NCI-H146 treated with DMSO at 0.1 percent for 48 hours (cell line): Measurements from ENCODE around the gene MPV17.
"Not testable (repeated sequence)": the region's sequence is repeated elsewhere in the genome, so short reads cannot be mapped to it uniquely, and the experiment has no call there.

Experiments used
- DNase-seq: peaks from one replicate; lab custom pipeline; 2025; ENCODE audit not compliant: unreplicated experiment; lab: John Stamatoyannopoulos, UW

MPV17 gene

GRCh38 chr2:27300606-27301005 lies 22.3 kb downstream of the MPV17 start:
- not testable (repeated sequence) for DNase-seq

- no peak for DNase-seq
Measured at GRCh38 chr2:27298391-27299080, 24.4 kb downstream of the MPV17 start.

DNA sequence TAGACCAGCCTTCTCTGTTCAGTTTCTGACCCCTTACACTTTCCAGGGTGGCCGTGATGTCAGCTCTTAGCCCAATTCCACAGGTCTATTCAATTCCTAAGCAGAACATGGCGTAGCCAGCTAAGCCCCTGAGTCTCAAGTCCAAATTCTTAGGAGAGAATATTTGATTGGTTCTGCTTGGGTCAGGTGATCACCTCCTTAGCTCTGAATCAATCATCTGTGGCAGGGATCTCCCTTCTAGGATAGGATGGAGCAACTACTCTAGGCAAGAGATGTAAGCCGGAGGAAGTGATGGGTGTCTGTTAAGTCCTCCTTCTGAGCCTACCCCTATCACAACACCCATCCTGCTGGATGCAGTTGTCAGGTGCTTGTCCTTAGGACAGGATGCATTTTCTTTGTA lies 25.7 kb downstream of the MPV17 start:
- no peak for DNase-seq

GRCh38 chr2:27296481-27296880 lies 26.4 kb downstream of the MPV17 start:
- no peak for DNase-seq

DNA sequence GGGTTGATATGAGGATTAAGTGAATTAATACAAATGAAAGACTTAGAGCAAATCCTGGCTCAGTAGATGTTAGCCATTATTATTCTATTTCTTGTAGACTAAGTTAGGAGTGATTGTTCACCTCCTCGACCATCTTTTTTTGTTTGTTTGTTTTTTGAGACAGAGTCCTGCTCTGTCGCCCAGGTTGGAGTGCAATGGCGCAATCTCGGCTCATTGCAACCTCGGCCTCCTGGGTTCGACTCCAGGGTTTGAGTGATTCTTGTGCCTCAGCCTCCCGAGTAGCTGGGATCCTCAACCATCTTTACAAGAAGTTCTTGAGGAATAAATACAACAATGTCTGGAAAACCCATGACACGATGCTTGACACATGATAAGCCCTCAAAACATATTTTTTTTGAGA lies 28.0 kb downstream of the MPV17 start:
- no peak for DNase-seq

GRCh38 chr2:27291865-27292264 lies 31.0 kb downstream of the MPV17 start:
- DNase-seq: no peak

DNA sequence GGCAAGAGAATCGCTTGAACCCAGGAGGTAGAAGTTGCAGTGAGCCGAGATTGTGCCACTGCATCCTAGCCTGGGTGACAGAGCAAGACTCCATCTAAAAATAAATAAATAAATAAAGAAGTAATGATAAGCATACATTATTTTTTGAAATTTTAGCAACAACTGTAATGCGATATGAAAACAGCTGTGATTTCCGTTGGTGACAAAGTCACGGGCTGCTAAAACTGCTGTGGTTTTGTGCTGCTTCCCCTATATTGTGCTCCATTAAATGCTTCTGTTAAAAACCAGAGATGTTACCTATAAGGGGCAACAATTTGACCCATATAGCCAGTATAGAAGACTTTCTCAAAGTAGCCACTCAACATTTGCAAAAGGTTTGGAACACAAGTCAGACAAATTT lies 32.3 kb downstream of the MPV17 start:
- no peak for DNase-seq

DNA sequence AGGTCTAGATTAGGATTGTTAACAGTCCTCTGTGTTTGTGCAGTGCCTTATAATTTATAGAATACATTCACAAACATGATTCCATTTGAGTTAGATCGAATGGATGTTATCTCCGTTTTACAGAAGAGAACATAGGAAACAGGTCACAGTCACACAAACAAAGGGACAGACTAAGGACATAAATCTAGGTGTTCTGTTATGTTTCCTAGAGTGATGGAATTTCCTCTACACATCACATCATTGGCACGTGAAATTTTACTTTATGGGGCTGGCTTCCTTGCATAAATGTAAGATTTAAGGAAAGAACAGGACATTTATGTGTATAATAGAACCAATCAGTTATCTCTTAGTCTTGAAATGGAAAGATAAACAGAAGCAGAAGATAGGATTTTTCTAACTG lies 34.3 kb downstream of the MPV17 start:
- no peak for DNase-seq

DNA sequence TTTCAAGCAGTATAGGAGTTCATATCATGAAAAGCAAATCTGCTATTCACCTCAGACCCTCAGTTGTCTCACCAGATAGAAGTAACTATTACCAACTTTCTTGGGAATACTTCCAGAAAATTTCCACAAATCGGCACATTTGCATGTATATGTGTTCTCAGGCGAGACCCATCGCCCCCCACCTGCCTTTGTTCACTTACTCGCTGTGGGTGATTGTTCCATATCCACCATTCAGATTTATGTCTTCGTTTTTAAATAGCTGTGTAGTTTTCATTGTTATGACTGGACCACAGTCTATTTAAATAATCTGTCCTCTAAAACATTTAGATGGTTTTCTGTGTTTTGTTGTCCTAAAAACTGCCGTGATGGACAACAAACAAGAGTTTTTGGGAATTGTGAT lies 37.4 kb downstream of the MPV17 start:
- no peak for DNase-seq

- DNase-seq: no peak
Measured at GRCh38 chr2:27284996-27285395, 37.9 kb downstream of the MPV17 start.

DNA sequence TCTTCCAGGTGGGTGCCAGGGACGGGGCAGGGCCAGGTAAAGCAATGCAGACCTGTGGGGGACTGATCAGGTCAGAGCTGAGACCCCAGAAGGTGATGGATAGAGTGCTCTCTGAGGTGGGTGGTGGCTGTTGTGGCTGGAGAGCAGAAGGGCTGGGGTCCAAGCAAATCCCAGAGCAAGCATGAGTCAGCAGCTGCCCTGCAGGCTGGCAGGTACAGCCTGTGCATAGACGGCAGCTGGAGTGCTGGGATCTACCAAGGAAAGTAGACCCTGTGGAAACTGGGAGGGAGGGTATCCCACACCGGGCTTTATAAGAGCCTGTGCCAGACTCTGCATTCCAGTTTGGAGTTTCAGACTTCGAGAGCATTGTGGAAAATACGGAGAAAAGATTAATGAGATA lies 40.0 kb downstream of the MPV17 start:
- DNase-seq: no peak

DNA sequence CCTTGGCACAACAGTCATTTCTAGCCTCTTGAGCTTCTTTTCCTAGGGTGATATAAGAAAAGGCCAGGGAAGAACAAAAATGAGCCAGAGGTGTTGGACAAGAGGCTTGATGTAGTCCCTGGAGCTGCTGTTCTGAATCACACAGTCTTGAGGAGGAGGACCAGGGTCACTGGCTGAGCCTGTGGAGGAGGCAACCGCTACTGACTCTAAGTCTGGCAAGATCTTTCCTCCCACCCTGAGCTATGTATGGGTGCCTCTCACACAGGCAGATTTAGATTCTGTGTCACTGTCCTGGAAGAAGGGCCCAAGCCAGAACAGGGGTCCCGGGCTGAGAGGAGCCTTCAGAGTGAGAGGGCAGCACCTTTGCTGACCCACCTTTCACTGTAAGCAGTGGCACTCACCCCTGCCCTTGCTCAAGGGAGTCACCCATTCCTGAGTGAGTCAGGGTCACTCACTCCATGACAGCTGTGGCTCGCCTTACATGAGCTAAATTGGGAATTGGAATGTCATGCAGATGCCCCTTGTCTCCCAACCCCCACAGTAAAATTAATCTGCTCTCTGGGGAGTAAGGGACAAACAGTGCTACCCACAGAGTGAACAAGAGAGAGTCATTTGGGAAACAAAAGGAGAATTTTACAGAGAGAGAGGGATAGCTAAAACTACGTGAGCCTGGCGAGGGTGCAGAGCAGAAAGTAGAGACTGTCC lies 40.9 kb downstream of the MPV17 start, which contains the start of gene TRIM54:
TRIM54 (plus strand) TSS at position 575 of the 705 bp plus-strand sequence. CDS start 303 bp downstream, outside the sequence.
- DNase-seq: no peak

DNA sequence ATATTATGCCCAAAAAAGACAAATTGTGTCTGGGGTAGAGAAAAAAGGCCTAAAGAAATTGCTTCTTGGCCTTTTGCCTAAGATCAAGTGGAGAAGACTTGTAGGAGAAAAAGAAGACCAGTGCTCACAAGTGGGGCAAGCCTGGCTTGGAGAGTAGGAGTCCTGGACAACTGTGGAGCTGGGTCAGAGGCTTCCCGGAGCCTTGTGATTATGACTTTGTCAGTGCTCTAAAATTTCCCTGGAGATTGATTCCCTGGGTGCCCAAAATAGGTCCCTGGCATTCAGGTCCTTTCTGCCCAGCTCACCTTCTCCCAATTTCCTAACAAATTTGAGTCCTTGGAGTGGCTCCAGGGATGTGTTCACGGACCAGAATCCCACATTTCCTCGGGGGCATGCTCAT lies 41.5 kb downstream of the MPV17 start:
- no peak for DNase-seq

DNA sequence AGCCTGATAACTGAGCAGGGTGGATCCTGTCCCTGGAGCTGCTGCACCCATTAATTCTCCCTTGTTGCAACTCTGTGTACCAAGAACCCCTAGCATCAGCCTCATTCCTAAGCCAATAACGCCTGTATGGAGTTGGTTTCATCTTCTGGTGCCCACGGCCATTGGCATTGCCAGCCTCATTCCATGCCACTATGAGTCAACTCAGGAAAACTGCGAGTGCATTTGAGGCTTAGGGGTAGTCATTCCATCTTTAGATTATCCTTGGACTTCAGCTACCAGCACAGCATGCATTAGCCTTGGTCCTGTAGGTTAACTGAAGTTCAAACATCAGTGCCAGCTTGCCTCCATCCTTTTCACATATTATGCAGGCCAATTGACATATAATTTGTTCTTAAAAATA lies 42.1 kb downstream of the MPV17 start:
- no peak for DNase-seq

GRCh38 chr2:27278010-27278409 lies 44.9 kb downstream of the MPV17 start:
- DNase-seq: no peak

DNA sequence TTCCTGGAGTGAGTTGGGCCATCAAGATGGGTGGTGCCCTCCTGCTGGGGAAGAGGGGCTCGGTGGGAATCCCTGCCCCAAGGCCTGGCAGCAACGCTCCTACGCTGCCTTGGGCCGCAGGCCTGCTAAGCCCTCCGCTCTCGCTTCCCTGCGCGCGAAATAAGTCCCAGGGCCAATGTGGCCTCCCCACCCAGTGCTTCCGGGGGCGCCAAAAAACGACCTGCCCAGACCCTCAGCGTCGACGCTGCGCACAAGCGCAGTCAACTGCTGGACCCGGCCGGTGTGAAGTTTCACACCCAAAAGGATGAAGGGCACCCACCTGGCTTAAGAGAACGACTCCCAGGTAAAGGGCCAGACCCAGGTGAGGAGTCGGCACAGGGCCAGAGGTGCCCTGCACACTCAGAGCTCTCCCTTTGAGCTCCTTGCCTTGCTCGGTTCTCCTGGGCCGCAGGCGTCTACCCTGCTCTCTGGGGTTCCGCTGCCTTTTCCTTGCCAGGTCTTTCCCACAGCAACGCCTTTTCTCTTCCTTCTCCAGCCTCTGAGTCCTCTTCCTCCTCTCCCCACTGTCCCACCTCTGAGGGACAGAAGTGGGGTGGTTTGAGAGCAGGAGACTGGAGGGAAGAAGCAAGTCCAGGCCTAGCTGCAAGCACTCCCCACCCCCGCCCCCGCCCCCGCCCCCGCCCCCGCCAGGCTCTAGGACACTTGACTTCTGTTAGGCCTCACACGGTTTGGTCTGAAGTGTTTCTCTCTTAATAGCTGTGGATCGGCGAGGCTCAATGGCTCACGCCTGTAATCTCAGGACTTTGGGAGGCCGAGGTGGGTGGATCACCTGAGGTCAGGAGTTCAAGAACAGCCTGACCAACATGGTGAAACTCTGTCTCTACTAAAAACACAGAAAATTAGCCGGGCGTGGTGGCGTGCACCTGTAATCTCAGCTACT lies 47.4 kb downstream of the MPV17 start, which contains the start of gene DNAJC5G:
DNAJC5G (plus strand) TSS at position 223 of the 940 bp plus-strand sequence. CDS start 1,296 bp downstream, outside the sequence.
- no peak for DNase-seq

DNA sequence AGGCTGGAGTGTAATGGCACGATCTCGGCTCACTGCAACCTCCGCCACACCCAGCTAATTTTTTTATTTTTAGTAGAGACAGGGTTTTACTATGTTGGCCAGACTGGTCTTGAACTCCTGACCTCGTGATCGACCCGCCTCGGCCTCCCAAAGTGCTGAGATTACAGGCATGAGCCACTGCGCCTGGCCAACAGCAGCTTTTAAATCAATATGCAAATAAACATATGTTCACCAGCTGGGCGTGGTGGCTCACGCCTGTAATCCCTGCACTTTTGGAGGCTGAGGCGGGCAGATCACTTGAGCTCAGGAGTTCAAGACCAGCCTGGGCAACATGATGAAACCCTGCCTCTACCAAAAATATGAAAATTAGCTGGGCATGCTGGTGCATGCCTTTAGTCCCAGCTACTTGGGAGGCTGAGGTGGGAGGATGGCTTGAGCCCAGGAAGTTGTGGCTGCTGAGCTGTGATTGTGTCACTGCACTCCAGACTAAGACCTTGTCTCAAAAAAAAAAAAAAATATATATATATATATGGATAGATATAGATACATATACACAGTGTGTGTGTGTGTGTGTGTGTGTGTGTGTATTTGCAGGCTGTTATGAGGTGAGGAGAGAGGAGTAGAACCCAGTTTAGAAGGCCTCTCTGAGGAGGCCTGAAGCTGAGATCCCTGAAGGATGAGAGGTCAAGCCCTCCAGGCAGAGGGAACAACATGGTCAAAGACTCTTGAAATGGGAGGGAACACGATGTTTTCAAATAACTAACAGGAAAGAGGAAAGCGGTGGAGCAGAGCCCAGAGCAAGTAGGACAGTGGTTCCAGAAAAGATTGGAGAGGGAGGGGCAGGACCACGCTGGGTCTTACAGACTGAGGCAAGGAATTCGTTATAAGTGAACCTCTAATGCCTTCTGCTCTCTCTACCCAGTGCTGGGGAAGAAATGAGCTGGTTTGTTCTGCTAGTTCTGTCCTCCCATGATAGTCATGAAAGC lies 50.1 kb downstream of the MPV17 start:
- DNase-seq: not testable (repeated sequence)

DNA sequence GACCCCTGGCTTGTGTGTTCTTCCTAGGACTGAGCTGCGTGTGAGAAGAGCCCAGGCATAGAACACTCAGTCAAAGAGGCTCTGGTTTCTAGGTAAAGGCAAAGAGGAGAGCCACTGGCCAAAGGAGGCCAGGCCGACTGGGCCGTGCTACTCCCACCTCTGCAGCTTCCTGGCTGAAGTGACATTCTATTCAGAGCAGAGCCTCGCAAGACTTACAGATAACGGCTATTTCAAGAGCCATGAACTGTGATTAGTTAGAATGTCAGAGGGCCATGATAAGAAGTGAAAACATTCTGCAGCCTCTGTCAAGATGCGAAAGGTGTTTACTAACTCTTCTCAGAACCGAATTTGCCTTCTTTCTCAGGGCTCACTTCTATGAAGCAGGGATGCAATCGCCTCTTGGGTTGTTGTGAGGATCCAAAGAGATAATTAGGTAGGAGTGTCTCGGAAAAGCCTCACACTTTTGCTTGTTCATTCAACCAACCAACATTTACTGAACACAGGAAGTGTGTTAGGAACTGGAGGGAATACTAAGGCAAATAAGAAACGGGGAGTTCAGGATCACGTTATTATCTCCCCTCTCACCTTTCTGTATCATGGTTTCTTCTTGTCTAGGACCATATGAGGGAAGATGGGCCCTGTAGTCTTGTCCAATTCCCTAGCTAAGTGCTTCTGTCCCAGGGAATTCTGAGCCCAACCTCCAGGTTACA lies 51.1 kb downstream of the MPV17 start:
- DNase-seq: no peak

- no peak for DNase-seq
Measured at GRCh38 chr2:27270670-27271069, 52.2 kb downstream of the MPV17 start.

DNA sequence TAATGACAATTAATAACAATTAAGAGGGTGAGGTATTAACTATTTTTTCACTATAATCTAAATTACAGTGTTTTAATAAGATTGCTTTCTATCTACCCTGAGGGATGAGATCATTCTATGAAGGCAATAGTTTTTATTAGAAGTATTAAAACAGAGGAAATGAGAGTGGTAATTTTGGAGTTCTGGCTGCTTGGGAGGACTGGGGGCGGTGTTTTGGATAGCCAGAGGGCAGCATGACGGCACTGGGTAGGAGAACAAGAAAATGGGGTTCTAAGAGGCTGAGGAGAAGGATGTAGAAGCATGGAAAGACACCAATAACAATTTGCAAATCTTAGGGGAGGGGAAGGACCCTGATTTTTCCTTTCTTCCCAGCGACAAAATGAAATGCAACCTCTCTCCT lies 52.8 kb downstream of the MPV17 start:
- DNase-seq: no peak
